ENCODE data around the gene SLC6A12.
A peak's percentile ranks its signal among the peaks of the same experiment; 100 is the strongest.
"Not testable (repeated sequence)": the region's sequence is repeated elsewhere in the genome, so short reads cannot be mapped to it uniquely, and the experiment has no call there.

Gene SLC6A12

GRCh38 chr12:194276-194675, 19.7 kb downstream of the SLC6A12 start:
- Histone ChIP-seq H3K27me3 (ENCODE audit: control insufficient read depth in 1 of 2, insufficient read depth in 2 of 2, low read length in 2 of 2) (peaks cover 0 to 17% of the 10 kb centered on the region in 2 donors), H3K36me3 (ENCODE audit: insufficient read depth, low read length) (no peaks in the 10 kb centered on the region), H3K4me1 (ENCODE audit: insufficient read depth, low read length) (no peaks in the 10 kb centered on the region), H3K9ac (ENCODE audit: low read length) (no peak overlapping the region), H3K27ac (ENCODE audit: low read depth, low read length) (no peak overlapping the region), H3K4me3 (ENCODE audit: low read depth in 1 of 2, low read length in 2 of 2) (no peak overlapping the region), H3K9me3 (ENCODE audit: low read length) (no peaks in the 10 kb centered on the region)

DNA sequence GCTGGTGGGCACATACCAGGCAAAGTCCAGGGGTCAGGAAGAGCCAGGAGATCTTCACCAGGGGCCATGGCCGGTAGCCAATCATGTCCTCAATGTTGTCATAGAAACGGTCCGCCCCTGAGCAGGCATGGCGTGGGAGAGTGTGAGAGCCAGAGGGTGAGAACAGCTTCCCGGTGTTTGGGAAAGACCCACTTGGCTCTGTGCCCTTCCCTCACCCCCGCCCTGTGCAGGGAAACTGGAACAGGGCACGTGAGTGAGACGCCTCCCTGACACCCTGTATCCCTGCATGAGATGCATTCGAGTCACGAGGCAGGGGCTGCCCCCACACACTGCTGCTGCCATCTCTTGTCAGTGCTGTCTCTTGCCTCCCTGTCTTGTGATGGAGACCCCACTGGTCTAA, 20.7 kb downstream of the SLC6A12 start:
- no peaks in the 10 kb centered on the region for H3K4me1 ChIP-seq (ENCODE audit: insufficient read depth, low read length)
- no peaks in the 10 kb centered on the region for H3K9me3 ChIP-seq (ENCODE audit: low read length)
- no peaks in the 10 kb centered on the region for H3K36me3 ChIP-seq (ENCODE audit: insufficient read depth, low read length)
- no peak overlapping the region for H3K4me3 ChIP-seq (ENCODE audit: low read depth in 1 of 2, low read length in 2 of 2)
- no peak overlapping the region for H3K27ac ChIP-seq (ENCODE audit: low read depth, low read length)
- peaks cover 0 to 12% of the 10 kb centered on the region in 2 donors for H3K27me3 ChIP-seq (ENCODE audit: control insufficient read depth in 1 of 2, insufficient read depth in 2 of 2, low read length in 2 of 2)
- H3K9ac ChIP-seq (ENCODE audit: low read length) = no peak overlapping the region

DNA sequence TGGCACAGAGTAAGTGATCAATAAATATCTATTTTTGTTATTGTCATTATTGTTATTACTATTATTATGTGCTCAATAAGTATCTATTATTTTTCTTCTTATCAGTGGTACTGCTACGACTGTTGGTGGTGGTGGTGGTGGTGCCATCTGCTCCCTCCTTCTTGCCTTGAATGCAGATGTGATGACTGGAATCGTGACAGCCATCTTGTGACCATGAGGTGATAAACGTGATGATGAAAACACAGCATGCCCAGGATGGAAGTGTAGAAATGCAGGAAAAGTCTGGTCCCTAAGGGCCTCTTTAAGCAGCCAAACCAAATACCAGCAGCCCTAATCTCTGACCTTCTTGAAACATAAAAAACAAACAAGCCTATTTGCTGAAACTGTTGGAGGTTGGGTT, 22.4 kb downstream of the SLC6A12 start:
- Histone ChIP-seq H3K9me3 (ENCODE audit: low read length) (no peaks in the 10 kb centered on the region), H3K4me1 (ENCODE audit: insufficient read depth, low read length) (no peaks in the 10 kb centered on the region), H3K27ac (ENCODE audit: low read depth, low read length) (no peak overlapping the region), H3K36me3 (ENCODE audit: insufficient read depth, low read length) (no peaks in the 10 kb centered on the region), H3K4me3 (ENCODE audit: low read depth in 1 of 2, low read length in 2 of 2) (no peak overlapping the region), H3K27me3 (ENCODE audit: control insufficient read depth in 1 of 2, insufficient read depth in 2 of 2, low read length in 2 of 2) (peaks cover 0 to 10% of the 10 kb centered on the region in 2 donors), H3K9ac (ENCODE audit: low read length) (no peak overlapping the region)

- H3K9ac ChIP-seq (ENCODE audit: low read length) = no peak overlapping the region
Observed at GRCh38 chr12:190881-191280, 23.1 kb downstream of the SLC6A12 start.

GRCh38 chr12:189622-189962, 24.4 kb downstream of the SLC6A12 start:
- Histone ChIP-seq H3K27me3 (ENCODE audit: control insufficient read depth in 1 of 2, insufficient read depth in 2 of 2, low read length in 2 of 2) (peaks cover 0 to 3% of the 10 kb centered on the region in 2 donors), H3K4me3 (ENCODE audit: low read depth in 1 of 2, low read length in 2 of 2) (peak overlapping the region in 1 of 2 donors; percentile 58)

More at GRCh38 chr12:190881-191280, 23.1 kb downstream of the SLC6A12 start:
- peaks cover 0 to 3% of the 10 kb centered on the region in 2 donors for H3K27me3 ChIP-seq (ENCODE audit: control insufficient read depth in 1 of 2, insufficient read depth in 2 of 2, low read length in 2 of 2)
- H3K4me1 ChIP-seq (ENCODE audit: insufficient read depth, low read length) = no peaks in the 10 kb centered on the region
- H3K9me3 ChIP-seq (ENCODE audit: low read length) = no peaks in the 10 kb centered on the region
- no peaks in the 10 kb centered on the region for H3K36me3 ChIP-seq (ENCODE audit: insufficient read depth, low read length)
- no peak overlapping the region for H3K27ac ChIP-seq (ENCODE audit: low read depth, low read length)
- no peak overlapping the region for H3K4me3 ChIP-seq (ENCODE audit: low read depth in 1 of 2, low read length in 2 of 2)

DNA sequence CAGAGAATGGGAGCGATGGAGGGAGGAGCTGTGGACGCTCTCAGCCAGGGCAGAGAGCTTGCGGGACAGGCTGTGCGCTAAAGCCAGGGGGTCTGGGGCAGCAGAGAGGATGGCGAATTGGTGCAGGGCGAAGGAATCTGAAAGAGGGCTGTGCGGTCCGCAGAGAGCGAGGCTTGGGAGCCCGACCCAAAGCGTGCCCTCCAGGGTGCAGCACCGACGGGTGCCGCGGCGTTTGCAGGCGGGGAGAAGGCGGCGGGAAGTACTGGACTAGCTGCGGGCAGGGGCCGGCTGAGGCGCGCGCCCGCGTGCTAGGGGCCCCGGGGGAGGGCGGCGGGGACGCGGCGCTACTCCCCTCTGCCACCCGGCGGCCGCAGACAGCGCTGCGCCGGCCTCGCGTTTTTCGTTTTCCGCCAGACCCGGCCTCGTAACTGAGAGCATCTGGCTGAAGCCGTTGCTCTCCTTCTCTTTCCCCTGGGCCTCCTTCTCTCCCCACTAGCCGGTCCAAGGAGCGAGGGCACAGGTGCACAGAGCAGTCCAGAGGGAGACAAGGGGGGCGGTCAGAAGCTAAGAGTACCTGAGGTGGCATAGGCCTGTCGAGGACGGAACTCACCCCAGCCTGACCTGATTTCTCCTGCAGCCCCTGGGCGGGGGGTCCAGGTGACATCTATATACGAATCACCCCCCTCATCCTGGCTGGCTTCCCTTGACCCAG, 24.9 kb downstream of the SLC6A12 start:
- Histone ChIP-seq H3K9me3 (ENCODE audit: low read length) (no peaks in the 10 kb centered on the region), H3K36me3 (ENCODE audit: insufficient read depth, low read length) (no peaks in the 10 kb centered on the region), H3K27me3 (ENCODE audit: control insufficient read depth in 1 of 2, insufficient read depth in 2 of 2, low read length in 2 of 2) (peaks cover 0 to 3% of the 10 kb centered on the region in 2 donors), H3K4me3 (ENCODE audit: low read depth in 1 of 2, low read length in 2 of 2) (peak overlapping the region in 1 of 2 donors; percentile 58), H3K4me1 (ENCODE audit: insufficient read depth, low read length) (no peaks in the 10 kb centered on the region), H3K9ac (ENCODE audit: low read length) (peak overlapping the region; percentile 21), H3K27ac (ENCODE audit: low read depth, low read length) (no peak overlapping the region)

More at GRCh38 chr12:189622-189962, 24.4 kb downstream of the SLC6A12 start:
- H3K27ac ChIP-seq (ENCODE audit: low read depth, low read length) = no peak overlapping the region
- H3K36me3 ChIP-seq (ENCODE audit: insufficient read depth, low read length) = no peaks in the 10 kb centered on the region
- no peak overlapping the region for H3K9ac ChIP-seq (ENCODE audit: low read length)
- no peaks in the 10 kb centered on the region for H3K4me1 ChIP-seq (ENCODE audit: insufficient read depth, low read length)
- no peaks in the 10 kb centered on the region for H3K9me3 ChIP-seq (ENCODE audit: low read length)

- Histone ChIP-seq H3K4me3 (ENCODE audit: low read depth in 1 of 2, low read length in 2 of 2) (peak overlapping the region in 1 of 2 donors; percentile 58), H3K9ac (ENCODE audit: low read length) (peak overlapping the region; percentile 21)
- H3K4me1 ChIP-seq (ENCODE audit: insufficient read depth, low read length); H3K9me3 ChIP-seq (ENCODE audit: low read length); H3K36me3 ChIP-seq (ENCODE audit: insufficient read depth, low read length); H3K27me3 ChIP-seq (ENCODE audit: control insufficient read depth in 1 of 2, insufficient read depth in 2 of 2, low read length in 2 of 2); H3K27ac ChIP-seq (ENCODE audit: low read depth, low read length): not testable (repeated sequence)
Observed at GRCh38 chr12:187986-188909, 25.7 kb downstream of the SLC6A12 start.

DNA sequence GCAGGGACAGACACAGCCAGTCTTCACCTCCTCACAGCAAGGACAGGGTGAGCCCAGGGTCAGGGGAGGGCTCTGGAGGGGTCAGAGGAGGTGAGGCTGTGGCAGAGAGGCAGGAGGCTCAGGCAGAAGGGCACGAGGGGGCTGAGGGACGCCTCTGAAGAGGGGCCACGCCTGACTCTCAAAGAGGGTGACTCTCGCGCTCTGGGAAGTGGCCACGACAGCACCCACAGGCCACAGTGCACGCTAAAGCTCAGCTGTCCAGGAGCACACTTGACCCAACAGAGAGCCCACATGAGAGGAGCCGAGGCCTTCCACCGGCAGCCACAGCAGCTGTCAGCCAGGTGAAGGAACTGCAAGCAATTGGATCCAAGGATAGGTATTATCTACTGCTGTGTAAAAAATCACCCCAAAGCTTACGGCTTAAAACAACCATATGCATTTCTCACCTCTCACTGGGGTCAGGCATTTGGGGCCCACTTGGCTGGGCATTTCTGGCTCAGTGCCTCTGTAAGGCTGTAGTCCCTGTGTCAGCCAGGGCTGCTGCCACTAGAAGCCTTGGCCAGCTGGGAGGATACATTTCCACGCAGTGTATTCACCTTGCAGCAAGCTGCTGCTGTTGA, 27.8 kb downstream of the SLC6A12 start:
- Histone ChIP-seq H3K9me3 (ENCODE audit: low read length) (no peaks in the 10 kb centered on the region), H3K36me3 (ENCODE audit: insufficient read depth, low read length) (no peaks in the 10 kb centered on the region), H3K27ac (ENCODE audit: low read depth, low read length) (no peak overlapping the region), H3K4me1 (ENCODE audit: insufficient read depth, low read length) (no peaks in the 10 kb centered on the region), H3K27me3 (ENCODE audit: control insufficient read depth in 1 of 2, insufficient read depth in 2 of 2, low read length in 2 of 2) (no peaks in the 10 kb centered on the region), H3K9ac (ENCODE audit: low read length) (no peak overlapping the region), H3K4me3 (ENCODE audit: low read depth in 1 of 2, low read length in 2 of 2) (no peak overlapping the region)

DNA sequence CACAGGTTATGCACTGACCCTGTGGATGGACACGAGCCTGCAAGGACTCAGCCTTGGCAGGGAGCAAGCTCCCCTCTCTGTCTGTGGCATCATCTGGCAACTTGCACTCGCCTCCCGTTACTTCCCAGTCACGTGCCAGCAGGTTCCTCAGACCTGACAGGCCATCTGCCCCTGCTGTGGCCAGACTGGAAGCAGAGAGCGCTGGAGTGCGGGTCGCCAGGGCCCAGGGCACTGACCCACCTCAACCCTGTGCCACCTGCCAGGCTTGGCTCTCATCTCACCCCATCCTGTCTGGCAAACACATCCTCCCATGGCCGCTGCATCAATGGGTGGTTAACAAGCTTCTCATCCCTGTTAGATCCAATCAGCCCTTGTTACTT, 28.4 kb downstream of the SLC6A12 start:
- H3K9me3 ChIP-seq (ENCODE audit: low read length) = no peaks in the 10 kb centered on the region
- no peaks in the 10 kb centered on the region for H3K4me1 ChIP-seq (ENCODE audit: insufficient read depth, low read length)
- H3K9ac ChIP-seq (ENCODE audit: low read length) = no peak overlapping the region
- no peak overlapping the region for H3K4me3 ChIP-seq (ENCODE audit: low read depth in 1 of 2, low read length in 2 of 2)
- H3K27ac ChIP-seq (ENCODE audit: low read depth, low read length) = no peak overlapping the region
- H3K27me3 ChIP-seq (ENCODE audit: control insufficient read depth in 1 of 2, insufficient read depth in 2 of 2, low read length in 2 of 2) = no peaks in the 10 kb centered on the region
- H3K36me3 ChIP-seq (ENCODE audit: insufficient read depth, low read length) = no peaks in the 10 kb centered on the region

DNA sequence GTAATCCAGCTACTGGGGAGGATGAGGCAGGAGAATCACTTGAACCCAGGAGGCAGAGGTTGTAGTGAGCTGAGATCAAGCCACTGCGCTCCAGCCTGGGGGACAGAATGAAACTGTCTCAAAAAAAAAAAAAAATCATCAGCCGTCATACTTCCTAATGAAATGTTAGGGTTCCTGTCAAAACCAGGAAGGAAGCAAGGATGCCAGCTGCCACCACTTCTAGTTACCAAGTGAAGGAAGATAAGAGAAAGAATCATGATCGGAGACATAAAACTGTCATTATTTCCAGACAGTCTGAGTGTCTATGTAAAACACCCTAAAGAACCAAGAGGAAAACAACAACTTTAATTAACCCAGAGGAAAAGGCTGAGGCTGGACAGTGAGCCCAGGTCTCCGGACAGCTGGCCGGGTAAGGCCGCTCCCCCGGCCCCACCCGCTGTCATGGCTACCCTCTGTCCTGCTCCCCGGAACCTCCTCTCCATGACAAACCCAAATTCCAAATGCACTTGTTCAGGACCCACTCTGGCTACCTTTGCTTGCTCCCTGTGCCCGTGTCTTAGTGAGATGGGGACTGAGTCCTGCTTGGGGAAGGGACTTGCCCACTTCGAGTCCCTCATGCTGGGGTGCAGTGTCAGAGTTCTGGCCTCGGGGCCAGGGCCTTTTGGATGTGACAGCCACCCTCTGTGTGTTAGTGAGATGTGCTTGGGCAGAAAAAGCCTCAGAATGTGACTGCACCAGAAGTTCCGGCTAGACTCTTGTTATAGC, 29.0 kb downstream of the SLC6A12 start:
- H3K27me3 ChIP-seq (ENCODE audit: control insufficient read depth in 1 of 2, insufficient read depth in 2 of 2, low read length in 2 of 2) = no peaks in the 10 kb centered on the region
- no peaks in the 10 kb centered on the region for H3K9me3 ChIP-seq (ENCODE audit: low read length)
- H3K4me3 ChIP-seq (ENCODE audit: low read depth in 1 of 2, low read length in 2 of 2) = no peak overlapping the region
- no peak overlapping the region for H3K27ac ChIP-seq (ENCODE audit: low read depth, low read length)
- H3K9ac ChIP-seq (ENCODE audit: low read length) = no peak overlapping the region
- no peaks in the 10 kb centered on the region for H3K4me1 ChIP-seq (ENCODE audit: insufficient read depth, low read length)
- H3K36me3 ChIP-seq (ENCODE audit: insufficient read depth, low read length) = no peaks in the 10 kb centered on the region

DNA sequence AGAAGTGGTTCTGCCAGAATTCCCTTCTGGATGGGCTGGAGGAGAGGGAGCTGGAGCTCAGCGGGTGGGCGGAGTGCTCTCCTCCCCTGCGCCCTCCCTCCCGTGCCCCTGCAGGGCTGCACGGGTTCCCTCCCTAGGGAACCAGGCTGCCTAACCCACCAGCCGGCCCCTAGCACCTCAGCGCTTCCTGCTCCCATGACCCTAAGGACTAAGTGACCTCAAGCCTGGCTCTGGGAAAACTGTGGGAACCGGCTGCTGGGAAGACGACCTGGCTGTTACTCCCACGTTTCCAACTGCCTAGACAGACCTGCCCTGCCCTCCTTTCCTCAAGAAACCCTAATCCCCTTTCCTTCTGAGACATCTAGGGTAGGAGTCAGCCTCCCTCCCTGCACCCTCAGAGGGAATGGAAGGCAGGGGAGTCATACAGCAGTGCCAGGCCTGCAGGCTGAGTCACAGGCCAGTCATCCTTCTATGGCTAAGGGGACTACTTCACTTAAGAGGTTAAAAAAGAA, 31.5 kb downstream of the SLC6A12 start:
- H3K27ac ChIP-seq (ENCODE audit: low read depth, low read length) = no peak overlapping the region
- no peaks in the 10 kb centered on the region for H3K4me1 ChIP-seq (ENCODE audit: insufficient read depth, low read length)
- H3K9me3 ChIP-seq (ENCODE audit: low read length) = no peaks in the 10 kb centered on the region
- no peaks in the 10 kb centered on the region for H3K36me3 ChIP-seq (ENCODE audit: insufficient read depth, low read length)
- H3K9ac ChIP-seq (ENCODE audit: low read length) = no peak overlapping the region
- H3K4me3 ChIP-seq (ENCODE audit: low read depth in 1 of 2, low read length in 2 of 2) = no peak overlapping the region
- H3K27me3 ChIP-seq (ENCODE audit: control insufficient read depth in 1 of 2, insufficient read depth in 2 of 2, low read length in 2 of 2) = peaks cover 0 to 7% of the 10 kb centered on the region in 2 donors

All from muscle layer of colon (tissue), 2 donors.